NCI-H187 treated with DMSO at 0.1 percent for 48 hours (cell line): ENCODE measurements around the gene GHR.

ENCODE experiments used
- DNase-seq: peaks from one replicate; lab custom pipeline; 2025; lab: John Stamatoyannopoulos, UW

Gene GHR

DNA sequence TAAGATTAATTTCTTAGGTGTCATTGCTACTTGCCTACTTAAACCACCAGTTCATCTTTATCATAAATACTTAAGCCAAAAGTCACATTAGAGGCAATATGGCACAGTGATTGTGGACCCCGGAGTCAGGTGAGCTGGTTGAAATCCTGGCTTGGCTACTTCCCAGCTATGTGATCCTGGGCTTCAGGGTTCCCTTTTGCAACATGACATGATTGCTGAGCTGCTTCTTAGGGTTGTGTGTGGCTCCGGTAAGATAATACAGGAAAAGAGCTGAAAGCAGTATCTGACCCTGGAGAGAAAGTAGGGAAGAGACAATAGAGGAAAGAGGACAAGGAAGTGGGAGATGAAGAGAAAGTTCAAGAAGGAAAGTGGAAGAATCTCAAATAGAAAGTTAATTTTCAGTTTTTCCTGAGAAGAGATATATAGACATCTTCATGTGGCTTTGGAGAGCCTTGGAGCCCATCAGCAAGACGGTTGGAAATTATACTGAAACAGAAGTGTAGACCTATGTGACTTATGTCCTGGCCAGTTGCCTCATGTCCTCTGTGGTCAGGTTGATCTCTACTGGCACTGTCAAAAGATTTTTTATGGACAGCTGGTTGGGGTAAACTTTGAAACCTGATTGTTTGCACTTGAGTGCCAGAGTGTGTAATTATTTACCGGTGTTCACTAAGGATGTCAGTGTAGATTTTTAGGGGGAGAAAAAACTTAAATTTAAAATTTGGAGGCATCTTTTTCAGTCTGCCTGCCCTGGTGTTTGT is 93.2 kb downstream of the GHR start:
- DNase-seq, result no peak

GRCh38 chr5:42517164-42517563 is 93.9 kb downstream of the GHR start:
- DNase-seq, result no peak

GRCh38 chr5:42518595-42519221 is 95.5 kb downstream of the GHR start:
- no peak for DNase-seq

DNA sequence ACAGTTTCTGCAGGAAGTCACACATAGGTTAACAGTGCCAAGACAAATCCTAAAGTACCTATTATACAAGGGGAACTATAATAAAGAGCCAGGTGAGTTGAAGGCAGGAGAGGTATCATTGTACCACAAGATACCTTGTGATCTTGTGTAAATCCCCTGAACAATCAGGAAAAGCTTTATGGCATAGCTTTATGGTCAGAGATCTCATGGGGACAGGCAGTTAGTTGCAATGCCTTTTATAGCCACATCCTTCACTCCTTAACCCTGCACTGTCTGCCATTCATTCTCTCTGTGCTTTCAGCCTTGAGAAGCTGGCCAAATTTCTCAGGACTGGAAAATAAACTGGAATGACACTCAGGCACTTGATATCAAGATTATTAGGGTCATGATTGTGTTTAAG is 97.0 kb downstream of the GHR start:
- no peak for DNase-seq

DNA sequence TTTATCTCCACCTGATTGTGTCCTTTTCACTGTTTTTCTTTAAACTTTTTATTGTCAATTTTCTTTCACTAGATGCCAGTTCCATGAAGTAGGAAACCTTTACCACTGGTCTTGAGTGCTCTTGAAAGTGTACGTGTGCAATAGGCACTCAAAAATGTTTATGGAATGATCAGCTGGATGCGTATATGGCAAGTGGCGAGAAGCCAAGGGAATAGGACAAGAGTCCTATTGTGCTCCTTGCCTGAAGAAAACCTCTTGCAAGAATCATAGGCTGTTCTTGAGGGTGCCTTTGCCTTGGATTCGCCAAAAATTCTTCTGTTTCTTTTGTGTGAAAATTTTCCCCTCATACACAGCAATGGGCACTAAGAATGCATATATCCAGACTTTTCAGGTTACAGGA is 97.7 kb downstream of the GHR start:
- no peak for DNase-seq

DNA sequence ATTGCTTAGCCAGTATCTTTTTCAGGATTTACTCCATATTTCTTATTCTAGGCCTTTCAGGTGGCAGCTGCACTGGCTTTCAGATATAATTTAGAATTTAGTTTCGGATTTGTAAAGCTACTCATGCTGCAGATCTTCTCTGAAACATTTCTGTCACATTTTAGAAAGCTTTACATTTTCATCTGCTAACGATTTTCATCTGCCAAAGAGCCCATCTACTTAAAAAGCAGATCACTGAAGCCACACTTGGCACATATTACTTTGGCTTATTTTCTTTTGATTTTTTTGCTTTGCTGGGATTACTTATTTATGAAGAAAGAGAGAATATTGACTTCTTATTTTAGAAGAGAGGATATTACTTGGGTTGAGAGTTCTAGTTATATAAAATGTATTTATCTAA is 98.2 kb downstream of the GHR start:
- DNase-seq, result no peak

GRCh38 chr5:42522783-42523182 is 99.5 kb downstream of the GHR start:
- no peak for DNase-seq

GRCh38 chr5:42526179-42526578 is 102.9 kb downstream of the GHR start:
- no peak for DNase-seq

GRCh38 chr5:42531611-42532010 is 108.4 kb downstream of the GHR start:
- no peak for DNase-seq

DNA sequence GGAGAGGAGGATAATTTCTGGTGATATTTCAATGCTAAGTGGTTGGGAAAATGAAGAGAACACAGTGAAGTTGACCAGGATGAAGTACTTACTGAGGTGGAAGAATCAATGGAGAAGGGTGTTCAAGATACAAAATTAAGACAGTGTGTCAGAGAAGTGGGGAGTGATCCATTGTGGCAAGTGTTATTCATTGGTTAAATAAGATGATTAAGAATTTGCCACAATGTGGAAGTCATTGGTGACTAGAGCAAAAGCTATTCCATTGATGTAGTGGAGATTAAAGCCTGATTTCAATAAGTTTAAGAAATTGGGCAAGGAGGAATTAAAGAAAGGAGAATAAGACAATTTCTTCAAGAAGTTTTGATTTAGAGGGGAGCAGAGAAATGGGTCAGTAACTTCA is 118.9 kb downstream of the GHR start:
- no peak for DNase-seq

GRCh38 chr5:42543774-42544173 is 120.5 kb downstream of the GHR start:
- DNase-seq, result no peak

DNA sequence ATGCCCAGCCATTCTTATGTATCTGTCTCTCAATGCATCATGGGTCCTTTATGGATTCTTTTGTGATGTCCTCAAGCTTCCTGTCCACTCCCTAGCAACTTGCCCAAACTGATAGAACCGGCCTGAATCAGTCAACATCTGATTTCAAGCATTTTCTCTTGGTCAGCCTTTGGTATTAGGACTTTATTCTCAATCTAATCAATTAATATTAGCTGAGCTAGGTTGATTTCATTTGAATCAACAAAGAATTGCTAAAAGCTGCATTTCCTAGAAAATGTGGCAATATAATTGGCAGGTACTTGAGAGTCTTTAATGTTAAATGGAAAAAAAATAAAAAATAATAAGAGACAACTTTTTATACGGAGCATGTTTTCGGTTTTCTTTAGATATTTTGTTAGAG is 121.8 kb downstream of the GHR start:
- no peak for DNase-seq

GRCh38 chr5:42547141-42547540 is 123.9 kb downstream of the GHR start:
- no peak for DNase-seq

DNA sequence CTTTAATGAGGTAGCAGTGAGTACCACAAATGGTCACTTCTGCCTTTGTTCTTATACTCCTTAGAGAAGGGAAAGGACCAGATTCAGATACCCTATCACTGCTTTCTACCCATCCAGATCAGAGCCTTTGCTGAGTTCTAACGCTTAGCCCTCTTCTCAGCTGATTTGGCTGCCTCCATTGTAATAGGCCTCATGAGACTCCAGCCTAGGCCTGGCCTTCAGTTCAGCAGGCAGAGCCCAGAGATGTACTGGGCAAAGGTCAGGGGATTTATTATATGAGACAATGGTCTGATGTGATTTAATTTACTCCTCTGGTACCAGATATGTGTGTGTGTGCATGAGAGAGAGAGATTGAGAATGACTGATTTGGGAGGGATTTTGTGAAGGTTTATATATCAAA is 124.7 kb downstream of the GHR start:
- no peak for DNase-seq

DNA sequence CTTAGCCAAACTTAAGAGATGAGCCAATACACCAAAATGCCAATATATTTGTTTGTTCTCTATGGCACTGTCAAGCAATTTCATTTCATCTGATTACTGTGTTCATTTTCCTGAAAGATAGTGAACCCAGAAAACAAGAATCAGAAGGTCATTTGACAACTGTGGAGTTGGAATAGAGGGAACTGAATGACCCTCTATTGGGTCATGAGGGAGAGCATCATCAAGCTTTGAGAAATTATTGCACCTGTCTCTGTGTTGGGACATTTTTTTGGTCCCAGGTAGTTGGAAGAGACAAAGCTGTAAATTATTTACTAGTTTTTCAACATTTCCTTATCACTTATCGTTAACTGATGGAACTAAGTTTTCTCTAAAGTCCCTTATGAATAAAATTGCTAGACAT is 129.4 kb downstream of the GHR start:
- no peak for DNase-seq

DNA sequence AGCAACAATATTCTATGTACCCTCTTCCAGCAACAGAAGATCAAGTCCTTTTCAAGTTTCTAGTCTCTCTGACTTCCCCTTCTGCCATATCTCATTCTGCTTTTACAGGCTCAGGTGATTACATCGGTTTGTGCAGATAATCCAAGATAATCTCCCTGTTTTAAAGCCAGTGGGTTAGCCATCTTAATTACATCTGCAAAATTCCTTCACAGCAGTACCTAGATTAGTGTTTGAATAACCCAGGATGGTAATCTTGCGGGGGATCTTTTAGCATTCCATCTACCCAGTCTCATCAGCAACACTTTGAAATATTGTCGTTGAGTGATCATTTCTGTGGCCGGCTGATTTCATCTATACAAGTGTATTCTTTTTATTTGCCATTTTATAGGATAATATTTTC is 130.2 kb downstream of the GHR start:
- DNase-seq, result no peak

DNA sequence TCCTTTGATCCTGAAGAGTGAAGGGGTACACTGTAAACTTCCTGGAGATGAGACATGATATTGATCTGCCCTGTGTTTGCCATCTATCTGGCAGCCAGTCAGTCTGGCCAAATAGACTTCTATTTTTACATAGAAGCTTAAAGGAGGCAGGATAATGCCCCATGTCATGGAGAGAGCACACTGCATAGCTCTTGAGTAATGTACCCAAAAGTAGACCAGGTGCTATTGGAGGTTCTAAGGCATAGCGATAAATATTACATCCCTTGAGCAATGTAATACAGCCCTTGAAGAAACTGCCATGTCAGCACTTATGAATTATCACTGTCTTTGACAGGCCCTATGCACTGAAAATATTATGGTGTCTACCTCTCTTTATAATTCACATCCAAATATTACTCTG is 131.8 kb downstream of the GHR start:
- DNase-seq, result no peak

- DNase-seq, result no peak
Observed at GRCh38 chr5:42555797-42556196, 132.6 kb downstream of the GHR start.

DNA sequence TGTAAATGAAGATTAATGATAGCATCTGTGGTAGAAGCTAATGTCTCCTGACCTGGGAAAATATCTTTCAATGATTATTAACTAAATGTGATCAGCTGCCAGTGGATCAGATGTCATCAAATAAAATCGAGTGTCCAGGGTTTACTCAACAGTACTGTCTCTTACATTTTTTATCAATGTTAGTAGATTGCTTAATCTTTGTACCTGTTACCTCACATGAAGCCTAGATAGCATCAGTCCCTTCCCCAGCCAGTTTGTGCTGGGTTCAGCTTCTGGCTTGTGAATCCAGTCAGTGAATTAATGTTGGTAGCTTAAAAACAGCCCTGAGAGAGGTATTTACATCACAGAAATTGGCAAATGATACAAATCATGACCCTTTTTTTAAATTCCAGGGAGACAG is 134.4 kb downstream of the GHR start:
- no peak for DNase-seq

DNA sequence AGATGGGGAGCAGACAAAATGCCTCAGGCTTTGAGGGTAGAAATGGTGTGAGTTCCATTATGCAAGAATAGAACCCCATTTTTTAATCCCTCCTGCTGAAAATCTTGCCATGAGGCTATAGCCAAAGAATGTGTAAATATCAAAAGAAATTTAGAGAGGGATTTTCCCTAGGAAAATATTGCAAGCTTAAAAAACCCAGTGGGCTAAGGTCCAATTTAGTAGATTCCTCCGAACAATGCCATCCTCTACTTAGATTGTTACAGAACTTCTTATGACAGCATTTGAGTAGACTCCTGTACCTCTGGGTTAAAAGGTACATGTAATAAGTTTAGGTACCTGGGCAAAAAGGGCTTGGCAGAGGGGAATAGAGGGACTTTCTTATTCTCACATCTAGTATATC is 138.4 kb downstream of the GHR start:
- DNase-seq, result no peak

- DNase-seq, result no peak
Observed at GRCh38 chr5:42564689-42565356, 141.6 kb downstream of the GHR start.

- DNase-seq, result no peak
Observed at GRCh38 chr5:42566652-42567295, 143.5 kb downstream of the GHR start.

DNA sequence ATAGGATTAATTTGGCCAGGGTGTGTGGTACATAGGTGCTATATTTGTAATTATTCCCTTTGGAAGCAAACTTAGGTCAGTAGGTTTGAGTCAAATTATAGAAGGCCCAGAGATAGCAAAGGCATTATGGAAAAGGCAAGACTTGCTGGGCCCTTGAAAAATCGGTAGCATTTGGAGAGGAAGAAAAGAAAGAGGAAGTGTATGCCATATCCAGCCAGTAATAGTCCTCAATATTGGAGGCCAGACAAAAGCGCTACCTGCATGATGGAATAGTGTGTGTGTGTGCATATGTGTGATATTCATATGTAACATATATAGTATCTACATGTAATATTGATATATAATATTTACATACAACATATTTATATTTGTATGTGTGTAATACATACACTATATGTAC is 146.1 kb downstream of the GHR start:
- no peak for DNase-seq
